ENCODE results near the gene ZNF471.

DNA sequence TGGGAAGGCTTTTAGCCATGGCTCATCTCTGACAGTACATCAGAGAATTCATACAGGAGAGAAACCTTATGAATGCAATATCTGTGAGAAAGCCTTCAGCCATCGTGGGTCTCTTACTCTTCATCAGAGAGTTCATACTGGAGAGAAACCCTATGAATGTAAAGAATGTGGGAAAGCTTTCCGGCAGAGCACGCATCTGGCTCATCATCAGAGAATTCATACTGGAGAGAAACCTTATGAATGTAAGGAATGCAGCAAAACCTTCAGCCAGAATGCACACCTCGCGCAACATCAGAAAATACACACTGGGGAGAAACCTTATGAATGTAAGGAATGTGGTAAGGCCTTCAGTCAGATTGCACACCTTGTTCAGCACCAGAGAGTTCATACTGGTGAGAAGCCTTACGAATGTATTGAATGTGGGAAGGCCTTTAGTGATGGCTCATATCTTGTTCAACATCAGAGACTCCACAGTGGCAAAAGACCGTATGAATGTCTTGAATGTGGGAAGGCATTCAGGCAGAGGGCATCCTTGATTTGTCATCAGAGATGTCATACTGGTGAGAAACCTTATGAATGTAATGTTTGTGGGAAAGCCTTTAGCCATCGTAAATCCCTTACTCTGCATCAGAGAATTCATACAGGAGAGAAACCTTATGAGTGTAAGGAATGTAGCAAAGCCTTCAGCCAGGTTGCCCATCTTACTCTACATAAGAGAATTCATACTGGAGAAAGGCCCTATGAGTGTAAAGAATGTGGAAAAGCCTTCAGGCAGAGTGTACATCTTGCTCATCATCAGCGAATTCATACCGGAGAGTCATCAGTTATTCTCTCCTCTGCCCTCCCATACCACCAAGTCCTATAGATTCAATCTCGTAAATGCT is 70.3 kb downstream of the ZNF471 start:
- TF ChIP-seq EZH2 (IDR thresholded peaks at IDR 0.05; ENCODE audit: insufficient read depth, poor library complexity, severe bottlenecking) (no peak), EZH2phosphoT487 (IDR thresholded peaks at IDR 0.05; ENCODE audit: insufficient read depth, low read depth) (no peak)
